Adrenal gland (tissue), 5 donors: Measurements from ENCODE around the gene FBXO33.

Experiments used
- CTCF ChIP-seq, 6 experiments: fragments of 450-650 bp in 4 of 6; fragments of 200-600 bp in 2 of 6; sonication (generic) in 1 of 6; IDR thresholded peaks; 1 replicate in 5 of 6; 2 replicates in 1 of 6; pipeline versions ENCODE4 v1.5.1 to v1.8.0; 2016 to 2021; ENCODE audit warnings: antibody characterized with exemption in 6 of 6, mild to moderate bottlenecking in 2 of 6, moderate library complexity in 1 of 6
- POLR2A ChIP-seq, 2 donors: fragments of 450-650 bp; IDR thresholded peaks; one replicate each; pipeline ENCODE4 v1.6.1; 2017; ENCODE audit warnings: antibody characterized with exemption in 2 of 2, mild to moderate bottlenecking in 2 of 2, moderate library complexity in 1 of 2
- donor health status: DM: no; HTN: no; CAD: no.

- TF ChIP-seq CTCF (IDR thresholded peaks at IDR 0.05) (no peak), POLR2A (IDR thresholded peaks at IDR 0.05) (no peak)
Measured at GRCh38 chr14:39364509-39364908, 67.7 kb downstream of the FBXO33 start.
